OCI-LY7 (cell line): ENCODE measurements around the gene TRIM37. TPM values are rescaled to one million over a fixed set of nuclear protein-coding genes. Genes with fewer than 3 reads are reported as not detected.

Experiments used
- BruUV-seq: library from RNA; stranded (reverse); fragments of 400-500 nt; replicated peaks from 2 replicates; lab custom pipeline; 2021; lab: Mats Ljungman, UMichigan
- CTCF ChIA-PET: fragments of 300-600 bp; sonication (Branson Sonifier 250); formaldehyde crosslinking; loops from one replicate; lab custom pipeline; 2022; ENCODE audit warnings: antibody characterized with exemption; ENCODE audit not compliant: unreplicated experiment; lab: Charles Lee
- POLR2A ChIA-PET: fragments of 300-600 bp; sonication (Branson Sonifier 250); formaldehyde crosslinking; loops from one replicate; lab custom pipeline; 2022; ENCODE audit warnings: antibody characterized with exemption; lab: Charles Lee
- DNase-seq: peaks from one replicate; pipeline ENCODE4 v3.0.0-alpha.2; 2015; ENCODE audit warnings: low spot score
- H2AFZ ChIP-seq: fragments of 200-600 bp; sonication (generic), shearing (Covaris generic); 2 replicates; pipeline ENCODE4 v1.6.1; 2014; ENCODE audit warnings: mild to moderate bottlenecking, antibody characterized with exemption, low read length, moderate library complexity
- H3K27ac ChIP-seq: fragments of 200-600 bp; sonication (generic); 2 replicates; pipeline ENCODE4 v1.5.1; 2014; ENCODE audit warnings: mixed run types, low read depth, mild to moderate bottlenecking, moderate library complexity, low read length, inconsistent platforms; ENCODE audit not compliant: poor library complexity, severe bottlenecking
- H3K36me3 ChIP-seq: fragments of 200-600 bp; sonication (generic); 2 replicates; pipeline ENCODE4 v1.6.1; 2014; ENCODE audit warnings: mild to moderate bottlenecking, antibody characterized with exemption, low read length, moderate library complexity, mixed read lengths; ENCODE audit not compliant: insufficient read depth
- H3K4me1 ChIP-seq: fragments of 200-600 bp; sonication (generic); 2 replicates; pipeline ENCODE4 v1.5.1; 2014; ENCODE audit warnings: mild to moderate bottlenecking, low read length; ENCODE audit not compliant: insufficient read depth, poor library complexity, severe bottlenecking
- H3K4me2 ChIP-seq: fragments of 200-600 bp; sonication (generic); 2 replicates; pipeline ENCODE4 v1.6.1; 2014; ENCODE audit warnings: mild to moderate bottlenecking, low read length
- H3K4me3 ChIP-seq: fragments of 200-600 bp; sonication (generic); 2 replicates; pipeline ENCODE4 v1.5.1; 2014; ENCODE audit warnings: mild to moderate bottlenecking, low read depth, low read length; ENCODE audit not compliant: poor library complexity, severe bottlenecking
- H3K79me2 ChIP-seq: fragments of 200-600 bp; sonication (generic); 2 replicates; pipeline ENCODE4 v1.6.1; 2016; ENCODE audit warnings: low read depth, mild to moderate bottlenecking, low read length, moderate library complexity, mixed read lengths; ENCODE audit not compliant: insufficient read depth
- H3K9me2 ChIP-seq: fragments of 200-600 bp; sonication (generic); 2 replicates; pipeline ENCODE4 v1.6.1; 2016; ENCODE audit warnings: mild to moderate bottlenecking, low read length, mixed read lengths; ENCODE audit not compliant: insufficient read depth
- H3K9me3 ChIP-seq: fragments of 200-600 bp; sonication (generic); 2 replicates; pipeline ENCODE4 v1.6.1; 2014; ENCODE audit warnings: mild to moderate bottlenecking, mixed run types, low read length, mixed read lengths
- H4K20me1 ChIP-seq: fragments of 200-600 bp; sonication (generic); 2 replicates; pipeline ENCODE4 v1.6.1; 2014; ENCODE audit warnings: mild to moderate bottlenecking, antibody characterized with exemption, low read length, moderate library complexity, mixed read lengths; ENCODE audit not compliant: insufficient read depth
- CTCF ChIP-seq: fragments of 200-600 bp; sonication (generic); conservative IDR thresholded peaks from 2 replicates; pipeline ENCODE4 v1.5.1; 2014; ENCODE audit warnings: mild to moderate bottlenecking, antibody characterized with exemption, low read length, moderate library complexity, mixed read lengths
- EZH2phosphoT487 ChIP-seq: fragments of 200-600 bp; sonication (generic); IDR thresholded peaks from 2 replicates; pipeline ENCODE4 v1.6.1; 2018; ENCODE audit warnings: low read depth, borderline replicate concordance, mild to moderate bottlenecking, mixed run types, antibody characterized with exemption, low read length, moderate library complexity, mixed read lengths
- intact Hi-C: fragments of 100-400 bp; cut with micrococcal nuclease; formaldehyde crosslinking; loops from one replicate; pipeline ENCODE4 v1.10.0; 2022; ENCODE audit not compliant: unreplicated experiment
- total RNA-seq, 2 experiments: library from RNA; depleted of rRNA in 1 of 2; stranded (reverse); fragments of >200 nt in 1 of 2; shearing (Covaris generic) in 1 of 2; gene quantifications; 2 replicates each; pipeline ENCODE4 v1.2.3, GENCODE V29; 2014 to 2022

The TRIM37 gene
- total RNA-seq, 2 experiments from 2014 or later = 27.9 to 35.4 TPM

- BruUV-seq = no TSS peak
- intact Hi-C loops = no loop called here
- H2AFZ ChIP-seq = no peak overlapping the region
- H3K4me1 ChIP-seq = no peaks in the 10 kb centered on the region
- H3K36me3 ChIP-seq = peaks cover 90% of the 10 kb centered on the region
- TF ChIP-seq EZH2phosphoT487 = no peak
- no peak for TF ChIP-seq CTCF
- no peaks in the 10 kb centered on the region for H3K9me3 ChIP-seq
- H3K79me2 ChIP-seq = no peaks in the 10 kb centered on the region
- no peak overlapping the region for H3K4me3 ChIP-seq
- no peak for DNase-seq
- H3K9me2 ChIP-seq = no peaks in the 10 kb centered on the region
- CTCF ChIA-PET = no interaction called here
- no peaks in the 10 kb centered on the region for H4K20me1 ChIP-seq
- H3K4me2 ChIP-seq = no peak overlapping the region
- POLR2A ChIA-PET = no interaction called here
- H3K27ac ChIP-seq = no peak overlapping the region
Measured at GRCh38 chr17:59062509-59062908, 44.2 kb downstream of the TRIM37 start.

GRCh38 chr17:59056857-59057256, 49.8 kb downstream of the TRIM37 start:
- no TSS peak for BruUV-seq
- H3K9me2 ChIP-seq = no peaks in the 10 kb centered on the region
- TF ChIP-seq EZH2phosphoT487 (no peak), CTCF (no peak)
- intact Hi-C loops = no loop called here
- no peak overlapping the region for H3K4me2 ChIP-seq
- no peaks in the 10 kb centered on the region for H3K4me1 ChIP-seq
- H4K20me1 ChIP-seq = no peaks in the 10 kb centered on the region
- H3K4me3 ChIP-seq = no peak overlapping the region
- peaks cover 92% of the 10 kb centered on the region for H3K36me3 ChIP-seq
- H3K9me3 ChIP-seq = no peaks in the 10 kb centered on the region
- ChIA-PET CTCF (no interaction called here), POLR2A (no interaction called here)
- no peak overlapping the region for H2AFZ ChIP-seq
- no peaks in the 10 kb centered on the region for H3K79me2 ChIP-seq
- no peak overlapping the region for H3K27ac ChIP-seq
- no peak for DNase-seq

GRCh38 chr17:59049798-59050197, 56.9 kb downstream of the TRIM37 start:
- Histone ChIP-seq H3K79me2 (no peaks in the 10 kb centered on the region), H3K9me3 (no peaks in the 10 kb centered on the region), H3K4me3 (no peak overlapping the region), H3K27ac (no peak overlapping the region), H2AFZ (no peak overlapping the region), H3K4me1 (no peaks in the 10 kb centered on the region), H3K9me2 (no peaks in the 10 kb centered on the region), H4K20me1 (no peaks in the 10 kb centered on the region), H3K36me3 (peaks cover 85% of the 10 kb centered on the region), H3K4me2 (no peak overlapping the region)
- CTCF ChIA-PET = no interaction called here
- POLR2A ChIA-PET = no interaction called here
- TF ChIP-seq EZH2phosphoT487 (no peak), CTCF (no peak)
- intact Hi-C loops = no loop called here
- BruUV-seq = no TSS peak
- DNase-seq = no peak
